Kidney epithelial cell (primary cell): Measurements from ENCODE around the gene COL21A1. TPM values are rescaled to one million over a fixed set of nuclear protein-coding genes. Genes with fewer than 3 reads are reported as not detected.

Source experiments
- DNase-seq: peaks from one replicate; pipeline ENCODE4 v3.0.0-alpha.2; 2010; ENCODE audit warnings: low read depth
- H3K27me3 ChIP-seq: 2 replicates; pipeline ENCODE4 v1.6.0; 2011; ENCODE audit warnings: low read length; ENCODE audit not compliant: control insufficient read depth, insufficient read depth
- H3K36me3 ChIP-seq: 2 replicates; pipeline ENCODE4 v1.5.1; 2011; ENCODE audit warnings: low read length; ENCODE audit not compliant: control insufficient read depth, insufficient read depth
- H3K4me3 ChIP-seq: 2 replicates; pipeline ENCODE4 v1.5.1; 2011; ENCODE audit warnings: low read depth, mild to moderate bottlenecking, control low read depth, low read length
- CTCF ChIP-seq: IDR thresholded peaks from 2 replicates; pipeline ENCODE4 v1.5.1; 2011; ENCODE audit warnings: mild to moderate bottlenecking, moderate library complexity, low read length, control low read depth, inconsistent platforms; ENCODE audit not compliant: insufficient read depth, poor library complexity, severe bottlenecking
- total RNA-seq: library from RNA; depleted of rRNA; stranded (reverse); fragments of >200 nt; gene quantifications from 2 replicates; pipeline ENCODE4 v1.2.3, GENCODE V29; 2015

COL21A1 gene
- total RNA-seq, 1 donor from 2014 or later, result not detected

- Histone ChIP-seq H3K27me3 (no peaks in the 10 kb centered on the region), H3K4me3 (no peak overlapping the region), H3K36me3 (no peaks in the 10 kb centered on the region)
- DNase-seq, result no peak
- no peak for TF ChIP-seq CTCF
Observed at GRCh38 chr6:56096946-56097621, 150.3 kb downstream of the COL21A1 start.

- no peaks in the 10 kb centered on the region for H3K27me3 ChIP-seq
- H3K36me3 ChIP-seq, result no peaks in the 10 kb centered on the region
- no peak for DNase-seq
- TF ChIP-seq CTCF, result no peak
- H3K4me3 ChIP-seq, result no peak overlapping the region
Observed at GRCh38 chr6:56096541-56096940, 150.8 kb downstream of the COL21A1 start.

GRCh38 chr6:56093776-56094175, 153.6 kb downstream of the COL21A1 start:
- DNase-seq, result no peak
- H3K36me3 ChIP-seq, result no peaks in the 10 kb centered on the region
- TF ChIP-seq CTCF, result no peak
- H3K4me3 ChIP-seq, result no peak overlapping the region
- no peaks in the 10 kb centered on the region for H3K27me3 ChIP-seq

GRCh38 chr6:56091159-56091869, 156.1 kb downstream of the COL21A1 start:
- H3K27me3 ChIP-seq, result no peaks in the 10 kb centered on the region
- H3K36me3 ChIP-seq, result no peaks in the 10 kb centered on the region
- peak; percentile 91 for DNase-seq
- no peak overlapping the region for H3K4me3 ChIP-seq
- TF ChIP-seq CTCF, result no peak

- DNase-seq, result no peak
- no peak overlapping the region for H3K4me3 ChIP-seq
- TF ChIP-seq CTCF, result no peak
- no peaks in the 10 kb centered on the region for H3K36me3 ChIP-seq
- H3K27me3 ChIP-seq, result no peaks in the 10 kb centered on the region
Observed at GRCh38 chr6:56088641-56089040, 158.7 kb downstream of the COL21A1 start.
